GM12872 (cell line): ENCODE data around the gene CD79A.

Source experiments
- CTCF ChIP-seq: IDR thresholded peaks from 3 replicates; pipeline ENCODE4 v1.5.1; 2011; ENCODE audit warnings: low read depth, mild to moderate bottlenecking, low read length, moderate library complexity; ENCODE audit not compliant: insufficient read depth

The CD79A gene

DNA sequence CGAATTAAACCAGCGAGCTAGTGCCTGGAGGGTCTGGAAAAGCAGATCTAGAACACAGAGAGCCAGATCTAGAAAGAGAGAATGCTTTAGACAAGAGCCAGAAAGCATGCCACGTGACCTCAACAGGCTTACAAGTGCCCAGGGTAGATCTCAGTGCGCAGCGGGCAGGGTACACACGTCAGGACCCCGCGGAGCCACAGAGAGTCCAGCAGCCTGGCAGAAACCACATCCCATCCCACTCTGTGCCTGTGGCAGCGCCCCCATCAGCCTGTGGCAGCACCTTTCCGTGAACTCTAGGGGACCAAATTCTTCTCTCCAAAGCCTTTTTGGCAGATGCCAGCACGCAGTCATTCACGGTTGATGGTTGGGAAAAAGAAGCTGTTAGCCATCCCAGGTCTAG is 11.8 kb downstream of the CD79A start:
- TF ChIP-seq CTCF, result no peak

- TF ChIP-seq CTCF, result no peak
Observed at GRCh38 chr19:41889896-41890295, 12.8 kb downstream of the CD79A start.

- TF ChIP-seq CTCF, result no peak
Observed at GRCh38 chr19:41890936-41891335, 13.9 kb downstream of the CD79A start.

GRCh38 chr19:41892173-41892902 is 15.3 kb downstream of the CD79A start:
- no peak for TF ChIP-seq CTCF

GRCh38 chr19:41893899-41894298 is 16.8 kb downstream of the CD79A start:
- peak; percentile 42; the same call in 2 of the 3 replicates for TF ChIP-seq CTCF

DNA sequence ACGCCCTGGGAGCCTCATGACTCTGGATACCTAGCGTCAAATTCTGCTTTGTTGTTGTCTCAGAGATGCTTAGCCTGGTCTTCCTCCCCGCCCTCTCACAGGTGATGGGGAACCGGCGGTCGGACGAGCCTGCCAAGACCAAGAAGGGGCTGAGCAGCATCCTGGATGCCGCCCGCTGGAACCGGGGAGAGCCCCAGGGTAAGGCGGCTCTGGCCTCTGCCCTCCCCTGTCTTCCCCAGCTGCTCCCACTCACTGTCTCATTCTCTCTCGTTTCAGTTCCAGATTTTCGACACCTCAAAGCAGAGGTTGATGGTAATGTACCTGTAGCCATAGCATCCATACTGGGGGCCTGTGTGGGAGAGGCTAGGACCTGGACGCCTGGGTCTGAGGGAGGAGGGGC is 17.3 kb downstream of the CD79A start:
- no peak for TF ChIP-seq CTCF

DNA sequence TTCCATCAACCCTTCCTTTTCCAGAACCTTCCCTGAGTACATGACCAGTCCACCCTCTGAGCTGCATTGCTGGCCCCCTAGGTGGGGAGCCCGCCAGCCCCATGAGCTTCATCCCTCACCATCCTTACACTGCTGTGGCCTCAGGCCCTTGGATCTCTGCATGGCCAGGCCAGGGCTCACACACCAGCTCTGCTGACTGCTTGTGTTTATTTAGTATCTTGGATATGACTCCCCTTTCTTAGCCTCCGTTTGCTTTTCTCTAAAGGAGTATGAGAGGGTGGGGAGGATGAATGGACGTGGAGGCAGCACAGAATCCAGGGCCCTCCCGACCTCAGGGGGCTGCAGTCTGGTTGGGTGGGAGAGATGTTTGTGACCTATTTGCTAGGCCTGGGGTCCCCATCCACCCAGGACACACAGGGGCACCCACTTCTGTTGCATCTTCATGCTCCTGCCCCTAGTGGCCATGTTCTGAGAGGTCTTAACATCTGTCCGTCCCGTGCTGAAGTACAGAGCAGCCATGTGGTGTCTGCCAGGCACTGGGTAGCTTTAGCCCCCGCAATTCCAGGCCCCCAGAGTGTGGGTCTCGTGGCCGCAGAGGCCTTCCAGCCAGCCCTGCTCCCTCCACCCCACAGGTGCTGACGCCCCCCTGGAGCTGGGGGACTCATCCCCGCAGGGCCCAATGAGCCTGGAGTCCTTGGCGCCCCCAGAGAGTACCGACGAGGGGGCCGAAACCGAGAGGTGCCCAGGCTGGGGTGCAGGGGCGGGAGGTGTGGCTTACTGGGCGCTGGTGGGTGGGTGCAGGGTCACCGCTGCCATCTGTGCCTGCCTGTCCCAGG is 18.9 kb downstream of the CD79A start:
- TF ChIP-seq CTCF, result peak; percentile 56; the same call in 2 of the 3 replicates
